ENCODE results near the gene MSLN.

Gene MSLN

DNA sequence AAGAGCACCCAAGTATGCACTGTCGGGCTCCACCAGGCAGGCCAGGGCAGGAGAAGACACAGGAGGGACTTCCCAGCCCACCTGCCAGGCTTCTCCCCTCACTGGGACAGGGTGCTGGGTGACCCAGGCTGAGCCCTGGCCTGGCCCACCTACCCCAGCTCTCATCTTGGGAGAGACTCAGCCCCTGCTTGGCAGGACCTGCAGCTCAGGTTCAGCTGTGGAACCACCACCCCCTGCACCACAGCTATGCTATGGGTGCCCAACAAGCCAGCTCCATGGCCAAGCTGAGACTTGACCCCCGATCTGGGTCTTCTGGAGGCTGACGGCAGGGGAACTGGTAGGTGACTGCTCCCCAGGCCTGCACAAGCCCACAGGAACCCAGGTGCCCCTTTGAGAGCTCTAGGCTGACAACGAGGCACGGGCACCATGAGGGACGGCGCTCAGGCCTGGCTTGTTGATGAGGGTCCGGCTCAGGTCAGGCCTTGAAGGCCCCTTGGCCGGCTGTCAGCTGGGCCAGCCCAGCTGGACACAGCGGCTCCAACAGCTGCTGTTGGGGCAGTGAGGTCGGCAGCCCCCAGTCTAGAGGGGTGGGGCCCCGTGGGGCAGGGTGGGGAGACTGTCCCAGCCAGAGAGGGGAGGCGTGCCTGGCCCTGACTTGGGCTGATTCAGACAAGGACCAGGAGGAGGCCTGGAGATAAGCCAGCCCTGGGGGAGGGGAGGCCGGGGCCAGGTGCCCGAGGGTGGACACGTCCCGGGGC is 23.0 kb downstream of the MSLN start:
- no peak for DNase-seq (ENCODE audit: low read depth)
- H3K4me3 ChIP-seq (ENCODE audit: low read depth, low read length) = no peak overlapping the region
- TF ChIP-seq, protein P1, sequence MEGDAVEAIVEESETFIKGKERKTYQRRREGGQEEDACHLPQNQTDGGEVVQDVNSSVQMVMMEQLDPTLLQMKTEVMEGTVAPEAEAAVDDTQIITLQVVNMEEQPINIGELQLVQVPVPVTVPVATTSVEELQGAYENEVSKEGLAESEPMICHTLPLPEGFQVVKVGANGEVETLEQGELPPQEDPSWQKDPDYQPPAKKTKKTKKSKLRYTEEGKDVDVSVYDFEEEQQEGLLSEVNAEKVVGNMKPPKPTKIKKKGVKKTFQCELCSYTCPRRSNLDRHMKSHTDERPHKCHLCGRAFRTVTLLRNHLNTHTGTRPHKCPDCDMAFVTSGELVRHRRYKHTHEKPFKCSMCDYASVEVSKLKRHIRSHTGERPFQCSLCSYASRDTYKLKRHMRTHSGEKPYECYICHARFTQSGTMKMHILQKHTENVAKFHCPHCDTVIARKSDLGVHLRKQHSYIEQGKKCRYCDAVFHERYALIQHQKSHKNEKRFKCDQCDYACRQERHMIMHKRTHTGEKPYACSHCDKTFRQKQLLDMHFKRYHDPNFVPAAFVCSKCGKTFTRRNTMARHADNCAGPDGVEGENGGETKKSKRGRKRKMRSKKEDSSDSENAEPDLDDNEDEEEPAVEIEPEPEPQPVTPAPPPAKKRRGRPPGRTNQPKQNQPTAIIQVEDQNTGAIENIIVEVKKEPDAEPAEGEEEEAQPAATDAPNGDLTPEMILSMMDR (IDR thresholded peaks at IDR 0.05; ENCODE audit: insufficient read depth, low read depth, low read length, missing control alignments) = no peak

GRCh38 chr16:784431-784830 is 23.9 kb downstream of the MSLN start:
- TF ChIP-seq, protein P1 (IDR thresholded peaks at IDR 0.05; ENCODE audit: insufficient read depth, low read depth, low read length, missing control alignments) = no peak
- no peak for DNase-seq (ENCODE audit: low read depth)
- H3K4me3 ChIP-seq (ENCODE audit: low read depth, low read length) = no peak overlapping the region

DNA sequence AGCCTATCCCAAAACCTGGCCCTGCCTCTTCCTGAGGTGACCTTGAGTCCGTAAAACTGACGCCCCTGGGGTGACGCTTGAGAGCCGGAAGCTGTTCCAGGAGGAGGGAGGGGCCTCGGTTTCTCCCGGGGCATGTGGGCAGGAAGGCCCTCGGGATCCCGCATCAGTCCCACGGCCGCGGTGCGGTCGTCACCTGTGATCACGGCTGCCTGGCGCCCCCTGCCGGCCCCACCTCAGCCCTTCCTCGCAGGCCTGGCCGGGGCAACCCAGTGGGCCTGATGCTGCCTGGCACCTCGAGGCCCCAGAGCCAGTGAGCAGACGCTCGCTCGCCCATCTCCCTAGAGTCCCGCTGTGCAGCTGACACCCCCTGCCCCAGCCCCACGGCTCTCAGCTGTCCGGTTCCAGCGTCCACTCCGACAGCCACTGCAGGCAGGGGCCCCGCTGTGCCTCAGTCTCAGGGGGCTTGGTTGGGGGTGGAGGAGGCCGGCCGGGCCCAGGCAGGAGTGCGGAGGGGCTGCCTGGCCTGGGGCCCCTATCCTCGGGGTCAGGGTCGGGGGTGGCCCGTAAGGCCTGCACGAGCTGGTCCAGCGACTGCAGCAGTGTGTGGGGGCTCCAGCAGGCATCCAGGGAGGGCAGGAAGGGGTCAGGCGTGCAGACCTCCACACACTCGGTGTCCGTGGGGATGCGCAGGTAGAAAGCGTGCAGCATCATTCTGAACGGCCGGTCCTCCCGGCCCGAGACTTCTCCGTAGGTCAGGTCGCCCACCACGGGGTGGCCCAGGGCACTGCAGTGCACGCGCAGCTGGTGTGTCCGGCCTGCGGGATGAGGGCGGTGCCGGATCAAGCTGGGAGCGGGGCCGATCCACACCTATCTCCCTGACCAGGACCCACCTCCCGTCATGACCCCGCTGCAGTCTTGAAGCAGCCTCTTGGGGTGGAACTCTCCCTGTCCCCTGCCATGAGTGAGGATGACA is 25.3 kb downstream of the MSLN start:
- H3K4me3 ChIP-seq (ENCODE audit: low read depth, low read length) = no peak overlapping the region
- DNase-seq (ENCODE audit: low read depth) = peak; percentile 74
- TF ChIP-seq, protein P1 (IDR thresholded peaks at IDR 0.05; ENCODE audit: insufficient read depth, low read depth, low read length, missing control alignments) = peak; percentile 79

DNA sequence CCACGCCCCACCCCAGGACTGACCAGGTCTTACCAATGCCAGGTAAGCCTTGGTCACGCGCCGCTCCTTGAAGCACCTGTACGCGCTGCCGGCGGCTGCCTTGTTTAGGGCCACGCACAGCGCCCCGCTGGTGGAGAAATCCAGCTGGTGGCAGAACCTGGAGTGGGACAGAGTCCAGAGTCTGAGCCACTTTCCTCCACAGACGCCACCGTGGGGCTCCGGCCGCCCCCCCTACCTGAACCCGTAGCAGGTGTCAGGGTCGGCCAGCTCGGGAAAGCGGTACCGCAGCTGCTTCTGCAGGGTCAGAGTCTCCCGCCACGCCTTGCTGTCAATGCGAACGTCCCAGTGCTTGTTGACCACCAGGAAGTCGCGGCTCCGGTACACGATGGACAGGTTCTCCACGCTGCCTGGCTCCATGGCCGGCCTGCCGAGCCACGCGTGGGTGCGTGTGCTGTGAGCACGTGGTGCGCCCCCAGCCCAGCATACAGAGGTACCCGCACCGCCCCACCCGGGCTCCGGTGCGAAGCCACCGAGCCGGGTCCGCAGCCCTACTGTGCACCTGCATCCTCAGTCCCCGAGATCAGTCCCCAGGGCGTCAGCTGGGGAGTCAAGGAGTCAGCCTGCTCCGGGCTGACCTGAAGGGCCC is 26.9 kb downstream of the MSLN start:
- TF ChIP-seq, protein P1 (IDR thresholded peaks at IDR 0.05; ENCODE audit: insufficient read depth, low read depth, low read length, missing control alignments) = no peak
- peak overlapping the region; percentile 95 for H3K4me3 ChIP-seq (ENCODE audit: low read depth, low read length)
- no peak for DNase-seq (ENCODE audit: low read depth)

DNA sequence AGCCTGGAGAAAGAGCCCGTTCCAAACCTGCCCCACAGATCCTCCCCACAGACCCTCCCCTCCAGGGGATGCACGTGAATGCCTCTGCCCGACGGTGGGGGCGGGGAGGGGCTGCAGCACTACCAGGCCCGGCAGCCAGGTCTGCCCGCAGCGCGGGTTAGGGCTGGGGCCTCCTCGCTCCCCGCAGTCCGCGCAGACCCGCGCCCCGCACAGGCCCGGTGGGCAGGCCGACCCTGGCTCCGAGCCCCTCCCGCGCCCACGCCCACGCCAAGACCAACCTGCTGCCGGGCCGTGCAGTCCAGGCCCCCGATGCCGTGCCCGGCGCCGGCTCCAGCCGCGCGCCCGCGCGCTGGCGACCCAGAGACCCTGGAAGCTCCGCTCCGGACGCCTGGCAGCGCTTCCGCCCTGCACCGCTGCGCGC is 27.5 kb downstream of the MSLN start, which contains the start of gene RPUSD1:
RPUSD1 (minus strand) TSS at position 404 of the 421 bp plus-strand sequence. CDS start 644 bp downstream, outside the sequence.
- peak; percentile 32 for DNase-seq (ENCODE audit: low read depth)
- TF ChIP-seq, protein P1 (IDR thresholded peaks at IDR 0.05; ENCODE audit: insufficient read depth, low read depth, low read length, missing control alignments) = no peak
- peak within 1 kb of the TSS; percentile 95 for H3K4me3 ChIP-seq (ENCODE audit: low read depth, low read length)

DNA sequence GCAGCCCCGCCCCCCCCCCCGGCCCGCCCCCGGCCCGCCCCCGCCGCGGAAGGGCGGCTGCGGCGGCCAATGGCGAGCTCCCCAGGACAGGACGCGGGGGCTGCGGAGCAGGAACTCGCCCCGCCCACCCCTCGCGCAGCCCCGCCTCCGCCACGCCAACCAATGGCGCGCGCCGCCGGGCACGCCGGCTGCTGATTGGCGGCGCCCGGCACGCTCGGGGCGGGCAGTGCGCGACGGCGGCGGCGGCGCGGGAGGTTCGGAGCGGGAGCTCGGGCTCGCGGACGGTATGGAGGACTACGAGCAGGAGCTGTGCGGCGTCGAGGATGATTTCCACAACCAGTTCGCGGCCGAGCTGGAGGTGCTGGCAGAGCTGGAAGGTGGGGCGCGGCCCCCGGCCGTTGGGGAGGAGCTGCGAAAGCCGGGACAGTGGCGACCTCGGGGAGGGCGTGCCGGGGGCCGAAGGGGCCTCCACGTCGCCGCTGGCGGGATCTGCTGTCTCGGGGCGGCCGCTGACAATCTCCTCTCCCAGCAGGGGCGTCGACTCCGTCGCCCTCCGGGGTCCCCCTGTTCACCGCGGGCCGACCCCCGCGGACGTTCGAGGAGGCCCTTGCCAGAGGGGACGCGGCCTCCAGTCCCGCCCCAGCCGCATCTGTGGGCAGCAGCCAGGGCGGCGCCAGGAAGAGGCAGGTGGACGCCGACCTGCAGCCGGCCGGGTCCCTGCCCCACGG is 28.0 kb downstream of the MSLN start, which contains the start of gene CHTF18:
CHTF18 (plus strand) TSS at position 222 of the 728 bp plus-strand sequence; CDS start at position 287, 65 bp downstream.
- TF ChIP-seq, protein P1 (IDR thresholded peaks at IDR 0.05; ENCODE audit: insufficient read depth, low read depth, low read length, missing control alignments) = no peak
- peak within 1 kb of the TSS; percentile 95 for H3K4me3 ChIP-seq (ENCODE audit: low read depth, low read length)
- peak; percentile 96 for DNase-seq (ENCODE audit: low read depth)

Data from GM12865 (cell line).